22Rv1 (cell line): Measurements from ENCODE around the gene MICAL1.

Experiments
- ZFX ChIP-seq: fragments of 450-650 bp; IDR thresholded peaks from 2 replicates; pipeline ENCODE4 v1.6.1; 2017; ENCODE audit warnings: antibody characterized with exemption, borderline replicate concordance
- TF ChIP-seq, protein P1 (sequence below): fragments of 450-650 bp; IDR thresholded peaks from 2 replicates; pipeline ENCODE4 v1.5.1; 2017; ENCODE audit warnings: mild to moderate bottlenecking

DNA sequence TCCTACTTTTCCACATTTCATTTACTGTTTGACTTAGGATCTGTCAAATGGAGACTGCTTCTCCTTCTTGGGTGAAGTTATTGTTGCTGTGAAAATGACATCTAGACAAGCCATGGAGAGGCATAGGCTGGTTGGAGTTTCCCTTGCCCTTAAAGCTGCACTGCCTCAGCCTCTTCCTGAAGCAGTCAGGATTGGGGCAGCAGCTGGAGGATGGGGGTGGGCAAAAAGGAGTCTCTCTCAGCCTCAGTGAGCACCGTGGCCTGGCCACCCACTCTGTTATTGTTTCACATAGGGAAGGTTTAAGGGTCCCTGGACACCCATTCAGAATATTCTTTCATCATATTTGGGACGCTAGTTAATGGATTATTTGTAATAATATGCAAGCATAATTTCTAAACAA is 35.1 kb upstream of the MICAL1 start:
- TF ChIP-seq, protein P1, sequence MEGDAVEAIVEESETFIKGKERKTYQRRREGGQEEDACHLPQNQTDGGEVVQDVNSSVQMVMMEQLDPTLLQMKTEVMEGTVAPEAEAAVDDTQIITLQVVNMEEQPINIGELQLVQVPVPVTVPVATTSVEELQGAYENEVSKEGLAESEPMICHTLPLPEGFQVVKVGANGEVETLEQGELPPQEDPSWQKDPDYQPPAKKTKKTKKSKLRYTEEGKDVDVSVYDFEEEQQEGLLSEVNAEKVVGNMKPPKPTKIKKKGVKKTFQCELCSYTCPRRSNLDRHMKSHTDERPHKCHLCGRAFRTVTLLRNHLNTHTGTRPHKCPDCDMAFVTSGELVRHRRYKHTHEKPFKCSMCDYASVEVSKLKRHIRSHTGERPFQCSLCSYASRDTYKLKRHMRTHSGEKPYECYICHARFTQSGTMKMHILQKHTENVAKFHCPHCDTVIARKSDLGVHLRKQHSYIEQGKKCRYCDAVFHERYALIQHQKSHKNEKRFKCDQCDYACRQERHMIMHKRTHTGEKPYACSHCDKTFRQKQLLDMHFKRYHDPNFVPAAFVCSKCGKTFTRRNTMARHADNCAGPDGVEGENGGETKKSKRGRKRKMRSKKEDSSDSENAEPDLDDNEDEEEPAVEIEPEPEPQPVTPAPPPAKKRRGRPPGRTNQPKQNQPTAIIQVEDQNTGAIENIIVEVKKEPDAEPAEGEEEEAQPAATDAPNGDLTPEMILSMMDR, result no peak
- TF ChIP-seq ZFX, result no peak
